Neural progenitor cell (in vitro differentiated cells): ENCODE data around the gene TMEM132E. TPM values are rescaled to one million over a fixed set of nuclear protein-coding genes. Genes with fewer than 3 reads are reported as not detected.

ENCODE experiments used
- DNase-seq: peaks from one replicate; pipeline ENCODE4 v3.0.0-alpha.2; 2016; ENCODE audit warnings: low spot score
- H2AFZ ChIP-seq: fragments of 200-600 bp; sonication (generic); replicated peaks from 2 replicates; pipeline ENCODE4 v1.6.1; 2016; ENCODE audit warnings: antibody characterized with exemption
- H3F3A ChIP-seq: fragments of 200-600 bp; sonication (generic); 2 replicates; pipeline ENCODE4 v1.6.1; 2016; ENCODE audit warnings: antibody characterized with exemption, low read depth
- H3K27ac ChIP-seq: fragments of 200-600 bp; sonication (generic); 2 replicates; pipeline ENCODE4 v1.5.1; 2016; ENCODE audit warnings: mild to moderate bottlenecking
- H3K27me3 ChIP-seq: fragments of 200-600 bp; sonication (generic); 2 replicates; pipeline ENCODE4 v1.6.1; 2016; ENCODE audit warnings: mild to moderate bottlenecking, moderate library complexity
- H3K36me3 ChIP-seq: fragments of 200-600 bp; sonication (generic); 2 replicates; pipeline ENCODE4 v1.5.1; 2016
- H3K4me1 ChIP-seq: fragments of 200-600 bp; sonication (generic); 2 replicates; pipeline ENCODE4 v1.6.1; 2016; ENCODE audit warnings: mixed run types
- H3K4me2 ChIP-seq: fragments of 200-600 bp; sonication (generic); 2 replicates; pipeline ENCODE4 v1.6.1; 2016
- H3K4me3 ChIP-seq: fragments of 200-600 bp; sonication (generic); 2 replicates; pipeline ENCODE4 v1.5.1; 2016
- H3K79me2 ChIP-seq: fragments of 200-600 bp; sonication (generic); 2 replicates; pipeline ENCODE4 v1.6.1; 2016; ENCODE audit warnings: low read depth
- H3K9ac ChIP-seq: fragments of 200-600 bp; sonication (generic); 2 replicates; pipeline ENCODE4 v1.6.1; 2016
- H3K9me3 ChIP-seq: fragments of 200-600 bp; sonication (generic); 2 replicates; pipeline ENCODE4 v1.5.1; 2016; ENCODE audit warnings: low read depth
- H4K20me1 ChIP-seq: fragments of 200-600 bp; sonication (generic); 2 replicates; pipeline ENCODE4 v1.6.1; 2016; ENCODE audit warnings: low read depth
- H3K27ac Mint-ChIP-seq: 3 replicates; pipeline ENCODE4 v1.8.0; 2021; ENCODE audit warnings: mixed read lengths
- H3K27me3 Mint-ChIP-seq: 2 replicates; pipeline ENCODE4 v1.8.0; 2022; ENCODE audit warnings: low read depth, mild to moderate bottlenecking, inconsistent platforms, moderate library complexity, mixed read lengths; ENCODE audit not compliant: insufficient read depth
- H3K36me3 Mint-ChIP-seq: 3 replicates; pipeline ENCODE4 v1.8.0; 2021; ENCODE audit warnings: mixed read lengths
- H3K4me1 Mint-ChIP-seq: 3 replicates; pipeline ENCODE4 v1.8.0; 2021; ENCODE audit warnings: mixed read lengths
- H3K4me3 Mint-ChIP-seq: 3 replicates; pipeline ENCODE4 v1.8.0; 2021; ENCODE audit warnings: mild to moderate bottlenecking, moderate library complexity, mixed read lengths
- H3K9me3 Mint-ChIP-seq: 3 replicates; pipeline ENCODE4 v1.8.0; 2020; ENCODE audit warnings: mixed read lengths
- CTCF ChIP-seq: fragments of 200-600 bp; sonication (generic); IDR thresholded peaks from 2 replicates; pipeline ENCODE4 v1.5.1; 2017; ENCODE audit warnings: antibody characterized with exemption, mild to moderate bottlenecking
- EZH2 ChIP-seq: fragments of 200-600 bp; sonication (generic); IDR thresholded peaks from 2 replicates; pipeline ENCODE4 v1.6.1; 2017; ENCODE audit warnings: antibody characterized with exemption, mild to moderate bottlenecking, moderate library complexity
- EZH2phosphoT487 ChIP-seq: fragments of 200-600 bp; sonication (generic); IDR thresholded peaks from 2 replicates; pipeline ENCODE4 v1.6.1; 2017; ENCODE audit warnings: antibody characterized with exemption
- total RNA-seq: library from RNA; depleted of rRNA; stranded (reverse); fragments of >200 nt; gene quantifications from 2 replicates; pipeline ENCODE4 v1.2.3, GENCODE V29; 2015; ENCODE audit warnings: low replicate concordance

TMEM132E gene
- total RNA-seq, 1 donor from 2014 or later = 0.21 TPM

- peaks cover 27% of the 10 kb centered on the region for H3K27me3 Mint-ChIP-seq
- H3K36me3 Mint-ChIP-seq = no peaks in the 10 kb centered on the region
- no peak overlapping the region for H3K4me3 ChIP-seq
- H3K9me3 Mint-ChIP-seq = no peaks in the 10 kb centered on the region
- H3K27ac Mint-ChIP-seq = no peak overlapping the region
- no peak overlapping the region for H3K4me2 ChIP-seq
- H3K27ac ChIP-seq = no peak overlapping the region
- no peaks in the 10 kb centered on the region for H3K36me3 ChIP-seq
- no peaks in the 10 kb centered on the region for H3K9me3 ChIP-seq
- H3K4me1 Mint-ChIP-seq = peaks cover 22% of the 10 kb centered on the region
- no peak for DNase-seq
- H3K79me2 ChIP-seq = no peaks in the 10 kb centered on the region
- H3K9ac ChIP-seq = no peak overlapping the region
- H3K4me3 Mint-ChIP-seq = no peak overlapping the region
- H3F3A ChIP-seq = no peaks in the 10 kb centered on the region
- TF ChIP-seq EZH2 (no peak), CTCF (no peak), EZH2phosphoT487 (no peak)
- H3K27me3 ChIP-seq = peaks cover 28% of the 10 kb centered on the region
- no peak overlapping the region for H2AFZ ChIP-seq
- H3K4me1 ChIP-seq = peaks cover 18% of the 10 kb centered on the region
- no peaks in the 10 kb centered on the region for H4K20me1 ChIP-seq
Measured at GRCh38 chr17:34628879-34629278, 49.5 kb downstream of the TMEM132E start.

- Mint-ChIP-seq H3K4me3 (no peak overlapping the region), H3K27ac (no peak overlapping the region), H3K9me3 (no peaks in the 10 kb centered on the region), H3K4me1 (peaks cover 3% of the 10 kb centered on the region), H3K36me3 (no peaks in the 10 kb centered on the region), H3K27me3 (peaks cover 22% of the 10 kb centered on the region)
- Histone ChIP-seq H3K27me3 (peaks cover 30% of the 10 kb centered on the region), H3K79me2 (no peaks in the 10 kb centered on the region), H3K36me3 (no peaks in the 10 kb centered on the region), H3F3A (no peaks in the 10 kb centered on the region), H3K9ac (no peak overlapping the region), H4K20me1 (no peaks in the 10 kb centered on the region), H3K4me3 (no peak overlapping the region), H3K4me1 (no peaks in the 10 kb centered on the region), H2AFZ (no peak overlapping the region), H3K9me3 (no peaks in the 10 kb centered on the region), H3K27ac (no peak overlapping the region), H3K4me2 (no peak overlapping the region)
- TF ChIP-seq EZH2phosphoT487 (no peak), EZH2 (no peak), CTCF (no peak)
- DNase-seq = peak; percentile 60
Measured at GRCh38 chr17:34633351-34633750, 54.0 kb downstream of the TMEM132E start.

- Mint-ChIP-seq H3K36me3 (no peaks in the 10 kb centered on the region), H3K4me1 (peaks cover 3% of the 10 kb centered on the region), H3K4me3 (no peak overlapping the region), H3K27me3 (peaks cover 22% of the 10 kb centered on the region), H3K9me3 (no peaks in the 10 kb centered on the region), H3K27ac (no peak overlapping the region)
- no peak overlapping the region for H3K9ac ChIP-seq
- H3K9me3 ChIP-seq = no peaks in the 10 kb centered on the region
- peaks cover 30% of the 10 kb centered on the region for H3K27me3 ChIP-seq
- no peaks in the 10 kb centered on the region for H4K20me1 ChIP-seq
- no peaks in the 10 kb centered on the region for H3K4me1 ChIP-seq
- DNase-seq = no peak
- no peaks in the 10 kb centered on the region for H3F3A ChIP-seq
- H3K4me3 ChIP-seq = no peak overlapping the region
- H3K79me2 ChIP-seq = no peaks in the 10 kb centered on the region
- no peaks in the 10 kb centered on the region for H3K36me3 ChIP-seq
- H3K4me2 ChIP-seq = no peak overlapping the region
- TF ChIP-seq CTCF (no peak), EZH2 (no peak), EZH2phosphoT487 (no peak)
- H3K27ac ChIP-seq = no peak overlapping the region
- H2AFZ ChIP-seq = no peak overlapping the region
Measured at GRCh38 chr17:34633760-34634159, 54.4 kb downstream of the TMEM132E start.
